Endodermal cell (in vitro differentiated cells): ENCODE data around the gene ITSN1. TPM values are rescaled to one million over a fixed set of nuclear protein-coding genes. Genes with fewer than 3 reads are reported as not detected.
A peak's percentile ranks its signal among the peaks of the same experiment; 100 is the strongest.
"Not testable (repeated sequence)": the region's sequence is repeated elsewhere in the genome, so short reads cannot be mapped to it uniquely, and the experiment has no call there.

Source experiments
- DNase-seq: peaks from one replicate; pipeline ENCODE4 v3.0.0-alpha.2; 2017
- H3K27ac ChIP-seq: 2 replicates; pipeline ENCODE4 v1.5.1; 2013; ENCODE audit warnings: mild to moderate bottlenecking, low read depth, low read length, moderate library complexity
- H3K27me3 ChIP-seq: 2 replicates; pipeline ENCODE4 v1.6.1; 2013; ENCODE audit warnings: mild to moderate bottlenecking, low read length, moderate library complexity; ENCODE audit not compliant: insufficient read depth, control insufficient read depth, poor library complexity, severe bottlenecking
- H3K36me3 ChIP-seq: 2 replicates; pipeline ENCODE4 v1.7.0; 2013; ENCODE audit warnings: mild to moderate bottlenecking, low read length, moderate library complexity; ENCODE audit not compliant: control insufficient read depth, insufficient read depth
- H3K4me1 ChIP-seq: one replicate; pipeline ENCODE4 v1.7.0; 2013; ENCODE audit warnings: low read length; ENCODE audit not compliant: control insufficient read depth, insufficient read depth
- H3K4me3 ChIP-seq: 2 replicates; pipeline ENCODE4 v1.5.1; 2013; ENCODE audit warnings: mild to moderate bottlenecking, low read length, moderate library complexity
- H3K9ac ChIP-seq: 2 replicates; pipeline ENCODE4 v1.6.1; 2013; ENCODE audit warnings: mild to moderate bottlenecking, low read length, moderate library complexity; ENCODE audit not compliant: poor library complexity, severe bottlenecking; ENCODE audit errors: extremely low read depth
- H3K9me3 ChIP-seq: 2 replicates; pipeline ENCODE4 v1.6.1; 2013; ENCODE audit warnings: mild to moderate bottlenecking, low read length, moderate library complexity; ENCODE audit not compliant: control insufficient read depth
- H3K27ac Mint-ChIP-seq: 2 replicates; pipeline ENCODE4 v1.8.0; 2020; ENCODE audit warnings: mixed read lengths
- H3K27me3 Mint-ChIP-seq: 2 replicates; pipeline ENCODE4 v1.8.0; 2021; ENCODE audit warnings: mild to moderate bottlenecking, mixed read lengths; ENCODE audit not compliant: insufficient read depth
- H3K36me3 Mint-ChIP-seq: 2 replicates; pipeline ENCODE4 v1.8.0; 2020; ENCODE audit warnings: low read depth, mixed read lengths
- H3K4me1 Mint-ChIP-seq: 2 replicates; pipeline ENCODE4 v1.8.0; 2020; ENCODE audit warnings: mixed read lengths
- H3K4me3 Mint-ChIP-seq: 2 replicates; pipeline ENCODE4 v1.8.0; 2020; ENCODE audit warnings: mild to moderate bottlenecking, moderate library complexity, mixed read lengths
- H3K9me3 Mint-ChIP-seq: 2 replicates; pipeline ENCODE4 v1.8.0; 2020; ENCODE audit warnings: mild to moderate bottlenecking, mixed read lengths
- CTCF ChIP-seq: fragments of 200-600 bp; sonication (generic); conservative IDR thresholded peaks from 2 replicates; pipeline ENCODE4 v1.5.0; 2021; ENCODE audit warnings: antibody characterized with exemption, mild to moderate bottlenecking
- WGBS, 2 experiments: methylation state at CpG; one replicate each; pipeline versions ENCODE4 v1.1.5 to v1.1.7; 2013; ENCODE audit warnings: missing lambda C conversion rate in 2 of 2, mixed read lengths in 1 of 2; ENCODE audit not compliant: insufficient coverage in 1 of 2, insufficient read length in 1 of 2; 5-methylcytosine and 5-hydroxymethylcytosine counted together
- total RNA-seq, 2 donors: library from RNA; stranded (reverse); fragmentation: NEBNext Ultra II Directional in 1 of 2; extraction: Animal tissue kit (Norgen Biotek cat#: 25700) in 1 of 2; gene quantifications; 2 replicates in 1 of 2; 3 replicates in 1 of 2; pipeline ENCODE4 v1.2.1, GENCODE V29; 2021

Gene ITSN1
- total RNA-seq, 2 donors from 2014 or later, result 89.6 to 104 TPM

GRCh38 chr21:33670076-33670978 lies 28.0 kb downstream of the ITSN1 start:
- TF ChIP-seq CTCF, result no peak
- peaks cover 2% of the 10 kb centered on the region for H3K4me1 ChIP-seq
- no peak overlapping the region for H3K9ac ChIP-seq
- H3K4me3 Mint-ChIP-seq, result no peak overlapping the region
- no peaks in the 10 kb centered on the region for H3K9me3 ChIP-seq
- H3K27ac Mint-ChIP-seq, result no peak overlapping the region
- no peaks in the 10 kb centered on the region for H3K9me3 Mint-ChIP-seq
- H3K4me3 ChIP-seq, result no peak overlapping the region
- H3K27ac ChIP-seq, result no peak overlapping the region
- H3K4me1 Mint-ChIP-seq, result peaks cover 44% of the 10 kb centered on the region
- H3K36me3 Mint-ChIP-seq, result peaks cover 8% of the 10 kb centered on the region
- H3K27me3 ChIP-seq, result no peaks in the 10 kb centered on the region
- 94 to 95% methylated on average over 5 to 6 of the region's 6 CpGs for WGBS, 2 experiments
- no peak for DNase-seq
- no peaks in the 10 kb centered on the region for H3K36me3 ChIP-seq
- H3K27me3 Mint-ChIP-seq, result no peaks in the 10 kb centered on the region

GRCh38 chr21:33673473-33673872 lies 31.2 kb downstream of the ITSN1 start:
- H3K4me3 Mint-ChIP-seq, result no peak overlapping the region
- Histone ChIP-seq H3K36me3 (no peaks in the 10 kb centered on the region), H3K9ac (no peak overlapping the region), H3K4me3 (no peak overlapping the region), H3K27ac (no peak overlapping the region), H3K27me3 (no peaks in the 10 kb centered on the region), H3K9me3 (no peaks in the 10 kb centered on the region), H3K4me1 (peaks cover 2% of the 10 kb centered on the region)
- H3K36me3 Mint-ChIP-seq, result peaks cover 8% of the 10 kb centered on the region
- no peaks in the 10 kb centered on the region for H3K27me3 Mint-ChIP-seq
- H3K9me3 Mint-ChIP-seq, result no peaks in the 10 kb centered on the region
- WGBS, 2 experiments, result 68 to 83% methylated on average over 7 to 8 of the region's 8 CpGs
- peaks cover 47% of the 10 kb centered on the region for H3K4me1 Mint-ChIP-seq
- no peak for TF ChIP-seq CTCF
- peak overlapping the region; percentile 32 for H3K27ac Mint-ChIP-seq
- no peak for DNase-seq

DNA sequence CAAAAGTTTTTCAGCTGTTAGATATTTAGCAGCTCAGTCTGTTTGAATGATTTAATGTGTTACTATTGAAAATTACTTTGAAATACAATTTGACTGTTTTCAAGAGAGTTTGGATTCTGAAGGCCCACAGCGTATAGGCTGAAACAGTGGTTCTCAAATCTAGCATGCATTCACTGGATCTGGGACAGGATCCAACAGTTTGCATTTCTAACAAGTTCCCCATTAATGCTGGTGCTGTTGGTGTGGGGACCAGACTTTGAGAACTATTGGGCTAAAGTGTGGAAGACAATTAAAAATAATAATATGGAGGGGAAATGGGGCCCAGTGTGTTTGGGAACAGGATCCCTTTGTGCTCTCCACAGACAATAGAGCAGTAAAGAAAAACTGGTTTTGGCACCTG lies 31.9 kb downstream of the ITSN1 start:
- no peak for DNase-seq
- Histone ChIP-seq H3K36me3 (no peaks in the 10 kb centered on the region), H3K9me3 (no peaks in the 10 kb centered on the region), H3K9ac (no peak overlapping the region), H3K4me1 (peaks cover 2% of the 10 kb centered on the region), H3K27me3 (no peaks in the 10 kb centered on the region), H3K4me3 (no peak overlapping the region), H3K27ac (no peak overlapping the region)
- H3K27me3 Mint-ChIP-seq, result no peaks in the 10 kb centered on the region
- no peaks in the 10 kb centered on the region for H3K9me3 Mint-ChIP-seq
- H3K36me3 Mint-ChIP-seq, result peaks cover 13% of the 10 kb centered on the region
- 89 to 91% methylated on average over 1 of the region's 1 CpG for WGBS, 2 experiments
- H3K27ac Mint-ChIP-seq, result peak overlapping the region; percentile 18
- no peak for TF ChIP-seq CTCF
- peaks cover 48% of the 10 kb centered on the region for H3K4me1 Mint-ChIP-seq
- no peak overlapping the region for H3K4me3 Mint-ChIP-seq

GRCh38 chr21:33676666-33677065 lies 34.4 kb downstream of the ITSN1 start:
- H3K27me3 Mint-ChIP-seq, result not testable (repeated sequence)
- peaks cover 52% of the 10 kb centered on the region for H3K4me1 Mint-ChIP-seq

More at GRCh38 chr21:33676666-33677065, 34.4 kb downstream of the ITSN1 start:
- H3K4me3 ChIP-seq, H3K27ac ChIP-seq, H3K9me3 ChIP-seq, H3K27ac Mint-ChIP-seq, H3K27me3 ChIP-seq, H3K9ac ChIP-seq, H3K9me3 Mint-ChIP-seq, H3K36me3 ChIP-seq, H3K4me1 ChIP-seq, DNase-seq, H3K4me3 Mint-ChIP-seq: not testable (repeated sequence)
- 96 to 100% methylated on average over 3 to 5 of the region's 5 CpGs for WGBS, 2 experiments
- H3K36me3 Mint-ChIP-seq, result peaks cover 22% of the 10 kb centered on the region
